Activated T-cell treated with anti-CD3 and anti-CD28 coated beads, Interleukin-2, amount 50 U/mL, for 24 hours (primary cell): ENCODE data around the gene FBXO2.
A peak's percentile ranks its signal among the peaks of the same experiment; 100 is the strongest.

Source experiments
- DNase-seq: peaks from one replicate; pipeline ENCODE4 v3.0.0-alpha.2; 2020
- H3K27ac Mint-ChIP-seq: 2 replicates; pipeline ENCODE4 v1.8.0; 2020; ENCODE audit warnings: mild to moderate bottlenecking, mixed read lengths
- H3K27me3 Mint-ChIP-seq: 2 replicates; pipeline ENCODE4 v1.8.0; 2020; ENCODE audit warnings: mixed read lengths
- H3K36me3 Mint-ChIP-seq: 2 replicates; pipeline ENCODE4 v1.8.0; 2020; ENCODE audit warnings: low read depth, mixed read lengths
- H3K4me1 Mint-ChIP-seq: 2 replicates; pipeline ENCODE4 v1.8.0; 2020; ENCODE audit warnings: low read depth, mixed read lengths
- H3K4me3 Mint-ChIP-seq: 2 replicates; pipeline ENCODE4 v1.8.0; 2020; ENCODE audit warnings: mild to moderate bottlenecking, moderate library complexity, mixed read lengths
- H3K9me3 Mint-ChIP-seq: 2 replicates; pipeline ENCODE4 v1.8.0; 2020; ENCODE audit warnings: mixed read lengths

Gene FBXO2

GRCh38 chr1:11654137-11654938, at the start of gene FBXO2, which contains the start of gene FBXO44:
TSS of gene FBXO2 (minus strand) at chr1:11654429. CDS start at chr1:11654340, 89 bp downstream.
TSS of gene FBXO44 (plus strand) at chr1:11654877. CDS start at chr1:11655836, 959 bp downstream.
- peak; percentile 81 for DNase-seq
- Mint-ChIP-seq H3K27me3 (peaks cover 3% of the 10 kb centered on the region), H3K4me3 (peak within 1 kb of the TSS; percentile 74), H3K9me3 (no peaks in the 10 kb centered on the region), H3K4me1 (peaks cover 26% of the 10 kb centered on the region), H3K36me3 (peaks cover 29% of the 10 kb centered on the region), H3K27ac (peak within 1 kb of the TSS; percentile 37)

GRCh38 chr1:11703357-11704193, 49.3 kb upstream of the FBXO2 start:
- no peak overlapping the region for H3K27ac Mint-ChIP-seq
- DNase-seq = no peak
- no peaks in the 10 kb centered on the region for H3K36me3 Mint-ChIP-seq
- peaks cover 11% of the 10 kb centered on the region for H3K27me3 Mint-ChIP-seq
- H3K4me1 Mint-ChIP-seq = no peaks in the 10 kb centered on the region
- H3K9me3 Mint-ChIP-seq = no peaks in the 10 kb centered on the region
- H3K4me3 Mint-ChIP-seq = no peak overlapping the region

- Mint-ChIP-seq H3K27me3 (peaks cover 11% of the 10 kb centered on the region), H3K4me1 (peaks cover 4% of the 10 kb centered on the region), H3K4me3 (no peak overlapping the region), H3K9me3 (no peaks in the 10 kb centered on the region), H3K27ac (no peak overlapping the region), H3K36me3 (no peaks in the 10 kb centered on the region)
- DNase-seq = no peak
Observed at GRCh38 chr1:11701981-11702803, 48.0 kb upstream of the FBXO2 start.

GRCh38 chr1:11701551-11701961, 47.3 kb upstream of the FBXO2 start:
- no peak for DNase-seq
- Mint-ChIP-seq H3K4me1 (peaks cover 4% of the 10 kb centered on the region), H3K27ac (no peak overlapping the region), H3K4me3 (no peak overlapping the region), H3K27me3 (peaks cover 11% of the 10 kb centered on the region), H3K36me3 (no peaks in the 10 kb centered on the region), H3K9me3 (no peaks in the 10 kb centered on the region)

GRCh38 chr1:11700601-11701467, 46.6 kb upstream of the FBXO2 start:
- Mint-ChIP-seq H3K27ac (no peak overlapping the region), H3K4me1 (peaks cover 4% of the 10 kb centered on the region), H3K9me3 (no peaks in the 10 kb centered on the region), H3K4me3 (no peak overlapping the region), H3K36me3 (no peaks in the 10 kb centered on the region), H3K27me3 (peaks cover 11% of the 10 kb centered on the region)
- no peak for DNase-seq

- peaks cover 11% of the 10 kb centered on the region for H3K4me1 Mint-ChIP-seq
- no peak overlapping the region for H3K27ac Mint-ChIP-seq
- H3K9me3 Mint-ChIP-seq = no peaks in the 10 kb centered on the region
- H3K4me3 Mint-ChIP-seq = no peak overlapping the region
- peaks cover 15% of the 10 kb centered on the region for H3K27me3 Mint-ChIP-seq
- no peaks in the 10 kb centered on the region for H3K36me3 Mint-ChIP-seq
- DNase-seq = no peak
Observed at GRCh38 chr1:11697893-11698210, 43.6 kb upstream of the FBXO2 start.

GRCh38 chr1:11697188-11697892, 43.1 kb upstream of the FBXO2 start:
- Mint-ChIP-seq H3K36me3 (no peaks in the 10 kb centered on the region), H3K9me3 (no peaks in the 10 kb centered on the region), H3K4me3 (no peak overlapping the region), H3K27ac (no peak overlapping the region), H3K27me3 (peaks cover 20% of the 10 kb centered on the region), H3K4me1 (peaks cover 16% of the 10 kb centered on the region)
- no peak for DNase-seq

GRCh38 chr1:11695861-11696260, 41.6 kb upstream of the FBXO2 start:
- Mint-ChIP-seq H3K36me3 (no peaks in the 10 kb centered on the region), H3K9me3 (no peaks in the 10 kb centered on the region), H3K4me3 (no peak overlapping the region), H3K27me3 (peaks cover 25% of the 10 kb centered on the region), H3K4me1 (peaks cover 19% of the 10 kb centered on the region), H3K27ac (no peak overlapping the region)
- DNase-seq = no peak

- DNase-seq = no peak
- Mint-ChIP-seq H3K27ac (no peak overlapping the region), H3K4me3 (no peak overlapping the region), H3K27me3 (peaks cover 35% of the 10 kb centered on the region), H3K4me1 (peaks cover 27% of the 10 kb centered on the region), H3K9me3 (no peaks in the 10 kb centered on the region), H3K36me3 (no peaks in the 10 kb centered on the region)
Observed at GRCh38 chr1:11693917-11694316, 39.7 kb upstream of the FBXO2 start.

GRCh38 chr1:11693024-11693590, 38.9 kb upstream of the FBXO2 start:
- no peak overlapping the region for H3K4me3 Mint-ChIP-seq
- DNase-seq = peak; percentile 59
- H3K9me3 Mint-ChIP-seq = no peaks in the 10 kb centered on the region
- peaks cover 40% of the 10 kb centered on the region for H3K27me3 Mint-ChIP-seq
- H3K27ac Mint-ChIP-seq = no peak overlapping the region
- peaks cover 27% of the 10 kb centered on the region for H3K4me1 Mint-ChIP-seq
- H3K36me3 Mint-ChIP-seq = no peaks in the 10 kb centered on the region

GRCh38 chr1:11691928-11692711, 37.9 kb upstream of the FBXO2 start:
- Mint-ChIP-seq H3K4me3 (peak overlapping the region; percentile 59), H3K9me3 (no peaks in the 10 kb centered on the region), H3K27ac (no peak overlapping the region), H3K27me3 (peaks cover 46% of the 10 kb centered on the region), H3K4me1 (peaks cover 23% of the 10 kb centered on the region), H3K36me3 (no peaks in the 10 kb centered on the region)
- peak; percentile 37 for DNase-seq

GRCh38 chr1:11691302-11691914, 37.2 kb upstream of the FBXO2 start, which contains the start of gene DRAXIN:
TSS of gene DRAXIN (plus strand) at chr1:11691710. CDS start at chr1:11706259, 14,549 bp downstream.
- H3K27me3 Mint-ChIP-seq = peaks cover 46% of the 10 kb centered on the region
- H3K27ac Mint-ChIP-seq = no peak within 1 kb of the TSS
- H3K4me1 Mint-ChIP-seq = peaks cover 23% of the 10 kb centered on the region
- H3K36me3 Mint-ChIP-seq = no peaks in the 10 kb centered on the region
- peak within 1 kb of the TSS; percentile 59 for H3K4me3 Mint-ChIP-seq
- peak; percentile 41 for DNase-seq
- H3K9me3 Mint-ChIP-seq = no peaks in the 10 kb centered on the region
